Measurements from ENCODE around the gene EGFR. TPM values are rescaled to one million over a fixed set of nuclear protein-coding genes. Genes with fewer than 3 reads are reported as not detected.
A peak's percentile ranks its signal among the peaks of the same experiment; 100 is the strongest.

Gene EGFR
- total RNA-seq, 1 experiment from 2014 or later = 448 TPM

DNA sequence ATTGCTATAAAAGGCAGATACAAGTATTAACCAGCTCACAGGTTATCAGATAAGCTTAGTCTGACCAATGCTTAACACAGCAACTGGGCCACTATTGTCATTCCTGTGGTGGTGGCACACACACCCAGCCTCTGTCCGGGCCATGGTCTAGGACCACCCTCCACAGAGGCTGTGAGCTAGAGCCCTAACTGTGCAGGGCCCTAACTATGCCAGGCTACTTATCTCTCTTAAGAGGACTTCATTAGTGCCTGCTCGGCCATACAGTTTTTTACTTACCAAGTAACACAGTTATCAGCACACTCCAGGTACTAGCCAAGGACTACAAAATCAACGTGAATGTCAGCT is 2.1 kb upstream of the EGFR start:
- no peak for DNase-seq (ENCODE audit: unreplicated experiment)
- Mint-ChIP-seq H3K9me3 (ENCODE audit: unreplicated experiment) (no peaks in the 10 kb centered on the region), H3K4me3 (ENCODE audit: unreplicated experiment) (no peak overlapping the region), H3K36me3 (ENCODE audit: insufficient read depth, unreplicated experiment) (peaks cover 18% of the 10 kb centered on the region), H3K27ac (ENCODE audit: low read depth, unreplicated experiment) (no peak overlapping the region), H3K27me3 (ENCODE audit: insufficient read depth, unreplicated experiment) (no peaks in the 10 kb centered on the region), H3K4me1 (ENCODE audit: insufficient read depth, unreplicated experiment) (no peaks in the 10 kb centered on the region)
- TF ChIP-seq, protein P1, sequence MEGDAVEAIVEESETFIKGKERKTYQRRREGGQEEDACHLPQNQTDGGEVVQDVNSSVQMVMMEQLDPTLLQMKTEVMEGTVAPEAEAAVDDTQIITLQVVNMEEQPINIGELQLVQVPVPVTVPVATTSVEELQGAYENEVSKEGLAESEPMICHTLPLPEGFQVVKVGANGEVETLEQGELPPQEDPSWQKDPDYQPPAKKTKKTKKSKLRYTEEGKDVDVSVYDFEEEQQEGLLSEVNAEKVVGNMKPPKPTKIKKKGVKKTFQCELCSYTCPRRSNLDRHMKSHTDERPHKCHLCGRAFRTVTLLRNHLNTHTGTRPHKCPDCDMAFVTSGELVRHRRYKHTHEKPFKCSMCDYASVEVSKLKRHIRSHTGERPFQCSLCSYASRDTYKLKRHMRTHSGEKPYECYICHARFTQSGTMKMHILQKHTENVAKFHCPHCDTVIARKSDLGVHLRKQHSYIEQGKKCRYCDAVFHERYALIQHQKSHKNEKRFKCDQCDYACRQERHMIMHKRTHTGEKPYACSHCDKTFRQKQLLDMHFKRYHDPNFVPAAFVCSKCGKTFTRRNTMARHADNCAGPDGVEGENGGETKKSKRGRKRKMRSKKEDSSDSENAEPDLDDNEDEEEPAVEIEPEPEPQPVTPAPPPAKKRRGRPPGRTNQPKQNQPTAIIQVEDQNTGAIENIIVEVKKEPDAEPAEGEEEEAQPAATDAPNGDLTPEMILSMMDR (IDR thresholded peaks at IDR 0.05; ENCODE audit: unreplicated experiment) = no peak
- ChIA-PET POLR2A (interaction anchor here (0.5 to 9.3 kb wide), 7 partner anchors 11 to 203 kb away, joined by 3 to 122 read pairs (median 5); no protein-coding TSS in a partner anchor), CTCF (interaction anchor here (0.5 to 1.6 kb wide), 4 partner anchors 33 to 242 kb away, joined by 3 to 6 read pairs (median 4); no protein-coding TSS in a partner anchor)
- BruUV-seq (replicated peaks) = no TSS peak
- intact Hi-C loops (cut with micrococcal nuclease) = no loop called here

DNA sequence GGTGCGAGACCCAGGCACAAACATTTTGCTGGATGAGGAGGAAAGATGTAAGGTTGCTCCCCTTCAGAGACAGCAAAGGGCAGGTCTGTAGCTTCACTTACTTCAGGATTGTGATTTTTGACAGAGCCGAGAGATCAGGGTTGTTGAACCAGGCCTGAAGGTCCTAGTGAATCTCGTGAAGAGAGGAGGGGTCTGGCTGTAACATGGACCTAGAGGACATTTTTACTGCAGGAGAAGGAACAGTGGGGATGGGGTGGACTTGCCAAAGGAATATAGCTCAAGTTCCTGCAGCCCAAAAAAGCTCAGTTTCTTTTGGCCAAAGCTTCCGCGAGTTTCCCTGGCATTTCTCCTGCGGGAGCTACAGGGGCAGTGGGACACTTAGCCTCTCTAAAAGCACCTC is 976 bp upstream of the EGFR start:
- H3K36me3 Mint-ChIP-seq (ENCODE audit: insufficient read depth, unreplicated experiment) = peaks cover 29% of the 10 kb centered on the region
- no peak for DNase-seq (ENCODE audit: unreplicated experiment)
- intact Hi-C loops (cut with micrococcal nuclease) = no loop called here
- ChIA-PET CTCF (interaction anchor here (0.6 to 2.0 kb wide), 7 partner anchors 10 to 244 kb away, joined by 3 to 7 read pairs (median 5); no protein-coding TSS in a partner anchor), POLR2A (interaction anchor here (1.6 to 9.3 kb wide), 10 partner anchors 10 to 205 kb away, joined by 4 to 170 read pairs (median 22); no protein-coding TSS in a partner anchor)
- no peaks in the 10 kb centered on the region for H3K9me3 Mint-ChIP-seq (ENCODE audit: unreplicated experiment)
- H3K27me3 Mint-ChIP-seq (ENCODE audit: insufficient read depth, unreplicated experiment) = no peaks in the 10 kb centered on the region
- H3K27ac Mint-ChIP-seq (ENCODE audit: low read depth, unreplicated experiment) = peak overlapping the region; percentile 93
- TF ChIP-seq, protein P1 (IDR thresholded peaks at IDR 0.05; ENCODE audit: unreplicated experiment) = no peak
- no peaks in the 10 kb centered on the region for H3K4me1 Mint-ChIP-seq (ENCODE audit: insufficient read depth, unreplicated experiment)
- H3K4me3 Mint-ChIP-seq (ENCODE audit: unreplicated experiment) = peak overlapping the region; percentile 86
- BruUV-seq (replicated peaks) = no TSS peak

DNA sequence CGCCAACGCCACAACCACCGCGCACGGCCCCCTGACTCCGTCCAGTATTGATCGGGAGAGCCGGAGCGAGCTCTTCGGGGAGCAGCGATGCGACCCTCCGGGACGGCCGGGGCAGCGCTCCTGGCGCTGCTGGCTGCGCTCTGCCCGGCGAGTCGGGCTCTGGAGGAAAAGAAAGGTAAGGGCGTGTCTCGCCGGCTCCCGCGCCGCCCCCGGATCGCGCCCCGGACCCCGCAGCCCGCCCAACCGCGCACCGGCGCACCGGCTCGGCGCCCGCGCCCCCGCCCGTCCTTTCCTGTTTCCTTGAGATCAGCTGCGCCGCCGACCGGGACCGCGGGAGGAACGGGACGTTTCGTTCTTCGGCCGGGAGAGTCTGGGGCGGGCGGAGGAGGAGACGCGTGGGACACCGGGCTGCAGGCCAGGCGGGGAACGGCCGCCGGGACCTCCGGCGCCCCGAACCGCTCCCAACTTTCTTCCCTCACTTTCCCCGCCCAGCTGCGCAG is 424 bp downstream of the EGFR start:
- TF ChIP-seq, protein P1 (IDR thresholded peaks at IDR 0.05; ENCODE audit: unreplicated experiment) = no peak

DNA sequence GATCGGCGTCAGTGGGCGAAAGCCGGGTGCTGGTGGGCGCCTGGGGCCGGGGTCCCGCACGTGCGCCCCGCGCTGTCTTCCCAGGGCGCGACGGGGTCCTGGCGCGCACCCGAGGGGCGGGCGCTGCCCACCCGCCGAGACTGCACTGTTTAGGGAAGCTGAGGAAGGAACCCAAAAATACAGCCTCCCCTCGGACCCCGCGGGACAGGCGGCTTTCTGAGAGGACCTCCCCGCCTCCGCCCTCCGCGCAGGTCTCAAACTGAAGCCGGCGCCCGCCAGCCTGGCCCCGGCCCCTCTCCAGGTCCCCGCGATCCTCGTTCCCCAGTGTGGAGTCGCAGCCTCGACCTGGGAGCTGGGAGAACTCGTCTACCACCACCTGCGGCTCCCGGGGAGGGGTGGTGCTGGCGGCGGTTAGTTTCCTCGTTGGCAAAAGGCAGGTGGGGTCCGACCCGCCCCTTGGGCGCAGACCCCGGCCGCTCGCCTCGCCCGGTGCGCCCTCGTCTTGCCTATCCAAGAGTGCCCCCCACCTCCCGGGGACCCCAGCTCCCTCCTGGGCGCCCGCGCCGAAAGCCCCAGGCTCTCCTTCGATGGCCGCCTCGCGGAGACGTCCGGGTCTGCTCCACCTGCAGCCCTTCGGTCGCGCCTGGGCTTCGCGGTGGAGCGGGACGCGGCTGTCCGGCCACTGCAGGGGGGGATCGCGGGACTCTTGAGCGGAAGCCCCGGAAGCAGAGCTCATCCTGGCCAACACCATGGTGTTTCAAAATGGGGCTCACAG is 1.1 kb downstream of the EGFR start:
- DNase-seq (ENCODE audit: unreplicated experiment) = peak; percentile 47
- TSS peak; percentile 58 for BruUV-seq (replicated peaks)
- Mint-ChIP-seq H3K4me3 (ENCODE audit: unreplicated experiment) (peak overlapping the region; percentile 86), H3K36me3 (ENCODE audit: insufficient read depth, unreplicated experiment) (peaks cover 49% of the 10 kb centered on the region), H3K27me3 (ENCODE audit: insufficient read depth, unreplicated experiment) (no peaks in the 10 kb centered on the region), H3K27ac (ENCODE audit: low read depth, unreplicated experiment) (peak overlapping the region; percentile 93), H3K4me1 (ENCODE audit: insufficient read depth, unreplicated experiment) (peaks cover 10% of the 10 kb centered on the region), H3K9me3 (ENCODE audit: unreplicated experiment) (no peaks in the 10 kb centered on the region)
- intact Hi-C loops (cut with micrococcal nuclease) = loop anchor here (1.0 to 10.0 kb wide), 9 partner anchors 53 to 248 kb away; no protein-coding TSS in a partner anchor
- ChIA-PET POLR2A (interaction anchor here (0.6 to 9.3 kb wide), 43 partner anchors 9 to 261 kb away, joined by 3 to 170 read pairs (median 6); partner anchors contain the start of gene SEC61G), CTCF (interaction anchor here (0.5 to 6.8 kb wide), 17 partner anchors 8 to 246 kb away, joined by 3 to 39 read pairs (median 4); no protein-coding TSS in a partner anchor)
- TF ChIP-seq, protein P1 (IDR thresholded peaks at IDR 0.05; ENCODE audit: unreplicated experiment) = no peak

More for the DNA sequence above, 424 bp downstream of the EGFR start:
- CTCF ChIA-PET = interaction anchor here (0.5 to 2.0 kb wide), 13 partner anchors 11 to 246 kb away, joined by 3 to 7 read pairs (median 3); no protein-coding TSS in a partner anchor
- Mint-ChIP-seq H3K27ac (ENCODE audit: low read depth, unreplicated experiment) (peak overlapping the region; percentile 93), H3K4me1 (ENCODE audit: insufficient read depth, unreplicated experiment) (peaks cover 6% of the 10 kb centered on the region), H3K27me3 (ENCODE audit: insufficient read depth, unreplicated experiment) (no peaks in the 10 kb centered on the region), H3K36me3 (ENCODE audit: insufficient read depth, unreplicated experiment) (peaks cover 43% of the 10 kb centered on the region), H3K4me3 (ENCODE audit: unreplicated experiment) (peak overlapping the region; percentile 86), H3K9me3 (ENCODE audit: unreplicated experiment) (no peaks in the 10 kb centered on the region)
- intact Hi-C loops (cut with micrococcal nuclease) = loop anchor here (1.0 kb wide), 1 partner anchor 180 kb away; no protein-coding TSS in a partner anchor
- BruUV-seq (replicated peaks) = no TSS peak
- DNase-seq (ENCODE audit: unreplicated experiment) = peak; percentile 46
- POLR2A ChIA-PET = interaction anchor here (0.6 to 9.3 kb wide), 37 partner anchors 8 to 260 kb away, joined by 3 to 170 read pairs (median 6); partner anchors contain the start of gene SEC61G
